CD1c-positive myeloid dendritic cell (primary cell): ENCODE results near the gene MRGPRD.

Experiments used
- DNase-seq: peaks from one replicate; pipeline ENCODE4 v3.0.0-alpha.2; 2016; ENCODE audit errors: extremely low spot score

The MRGPRD gene

DNA sequence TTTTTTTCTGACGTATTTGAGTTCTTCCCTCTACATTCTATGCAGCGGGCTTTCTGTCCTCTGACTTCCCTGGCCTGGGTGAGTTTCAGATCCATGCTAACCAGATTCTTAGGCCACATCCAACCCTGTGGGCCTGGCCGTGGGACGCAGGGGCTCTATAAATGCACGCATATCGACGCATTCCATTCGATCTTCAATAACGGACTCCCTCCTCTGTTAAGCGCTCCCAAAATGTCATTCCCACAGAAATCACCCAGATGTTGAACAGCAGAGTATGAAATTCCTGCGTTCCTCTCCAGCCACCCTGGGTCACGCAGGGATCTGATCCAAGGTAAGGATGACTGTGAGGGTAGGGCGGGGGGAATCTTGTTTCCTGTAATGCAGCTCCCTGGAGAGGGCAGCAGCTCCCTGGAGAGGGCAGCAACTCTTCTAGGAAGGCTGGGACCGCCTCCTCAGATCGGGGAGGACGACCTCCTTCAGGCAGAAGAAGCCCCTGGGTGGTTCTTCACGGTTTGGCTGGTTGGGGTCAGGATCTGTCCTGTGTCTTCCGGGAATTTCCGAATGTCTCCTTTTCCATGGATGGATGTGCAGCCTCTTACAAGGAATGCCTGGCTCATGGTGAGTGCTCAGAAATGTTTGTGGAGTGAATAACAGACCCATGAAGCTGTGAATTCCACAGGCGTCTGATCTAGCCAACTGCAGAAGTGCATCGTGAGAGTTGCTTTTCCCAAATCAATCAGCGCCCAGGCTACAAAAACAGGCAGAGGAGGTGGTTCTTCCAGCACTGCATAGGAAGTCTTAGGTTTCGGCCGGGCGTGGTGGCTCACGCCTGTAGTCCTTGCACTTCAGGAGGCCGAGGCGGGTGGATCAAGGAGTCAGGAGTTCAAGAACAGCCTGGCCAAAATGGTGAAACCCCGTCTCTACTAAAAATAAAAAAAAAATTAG, 12.2 kb downstream of the MRGPRD start:
- no peak for DNase-seq

- DNase-seq: no peak
Observed at GRCh38 chr11:68966894-68967780, 13.6 kb downstream of the MRGPRD start.

GRCh38 chr11:68965901-68966853, 14.6 kb downstream of the MRGPRD start:
- no peak for DNase-seq

DNA sequence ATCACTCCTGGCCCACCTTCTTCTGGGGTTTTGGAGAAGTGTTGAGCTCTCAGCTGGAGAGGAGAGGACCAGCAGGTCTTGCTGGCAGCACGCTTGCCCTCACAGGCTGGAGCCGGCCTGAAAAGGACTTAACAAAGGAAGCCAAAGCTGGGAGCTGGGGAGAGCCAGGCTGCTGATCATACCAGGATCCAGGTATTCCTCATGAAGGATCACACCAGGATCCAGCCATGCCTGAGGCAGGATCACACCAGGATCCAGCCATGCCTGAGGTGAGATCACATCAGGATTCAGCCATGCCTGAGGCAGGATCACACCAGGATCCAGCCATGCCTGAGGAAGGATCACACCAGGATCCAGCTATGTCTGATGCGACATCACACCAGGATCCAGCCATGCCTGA, 17.0 kb downstream of the MRGPRD start:
- DNase-seq: no peak

DNA sequence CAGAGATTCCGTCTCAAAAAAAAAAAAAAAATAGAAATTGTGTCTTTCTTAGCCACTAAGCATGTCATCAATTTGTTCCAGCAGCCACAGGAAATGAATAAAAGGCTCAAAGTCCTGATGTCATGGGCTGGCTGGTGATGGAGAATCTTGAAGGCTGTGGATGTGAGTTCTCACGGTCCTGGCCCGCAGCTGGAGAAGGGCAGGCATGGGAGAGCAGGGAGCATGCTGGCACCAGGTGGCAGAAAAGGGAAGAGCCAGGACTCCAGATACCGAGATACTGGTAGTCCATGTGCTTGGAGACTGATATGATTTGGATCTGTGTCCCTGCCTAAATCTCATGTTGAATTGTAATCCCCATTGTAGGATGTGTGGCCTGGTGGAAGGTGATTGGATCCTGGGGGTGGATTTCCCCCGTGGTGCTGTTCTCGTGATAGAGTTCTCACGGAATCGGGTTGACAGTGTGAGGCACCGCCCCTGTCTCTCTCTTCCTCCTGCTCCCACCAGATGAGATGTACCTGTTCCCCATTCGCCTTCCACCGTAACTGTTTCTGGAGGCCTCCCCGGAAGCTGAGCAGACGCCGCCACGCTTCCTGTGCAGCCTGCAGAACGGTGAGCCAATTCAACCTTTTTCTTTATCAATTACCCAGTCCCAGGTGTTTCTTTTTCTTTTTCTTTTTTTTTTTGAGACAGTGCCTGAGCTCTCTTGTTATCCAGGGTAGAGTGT, 18.1 kb downstream of the MRGPRD start:
- DNase-seq: peak; percentile 16

- no peak for DNase-seq
Observed at GRCh38 chr11:68961245-68961644, 19.5 kb downstream of the MRGPRD start.

- no peak for DNase-seq
Observed at GRCh38 chr11:68960294-68961071, 20.3 kb downstream of the MRGPRD start.

GRCh38 chr11:68959465-68960293, 21.1 kb downstream of the MRGPRD start:
- DNase-seq: no peak

- no peak for DNase-seq
Observed at GRCh38 chr11:68958211-68958610, 22.6 kb downstream of the MRGPRD start.

GRCh38 chr11:68956547-68957254, 24.1 kb downstream of the MRGPRD start:
- no peak for DNase-seq

GRCh38 chr11:68956142-68956541, 24.6 kb downstream of the MRGPRD start:
- peak; percentile 23 for DNase-seq

GRCh38 chr11:68955607-68955958, 25.2 kb downstream of the MRGPRD start:
- no peak for DNase-seq

DNA sequence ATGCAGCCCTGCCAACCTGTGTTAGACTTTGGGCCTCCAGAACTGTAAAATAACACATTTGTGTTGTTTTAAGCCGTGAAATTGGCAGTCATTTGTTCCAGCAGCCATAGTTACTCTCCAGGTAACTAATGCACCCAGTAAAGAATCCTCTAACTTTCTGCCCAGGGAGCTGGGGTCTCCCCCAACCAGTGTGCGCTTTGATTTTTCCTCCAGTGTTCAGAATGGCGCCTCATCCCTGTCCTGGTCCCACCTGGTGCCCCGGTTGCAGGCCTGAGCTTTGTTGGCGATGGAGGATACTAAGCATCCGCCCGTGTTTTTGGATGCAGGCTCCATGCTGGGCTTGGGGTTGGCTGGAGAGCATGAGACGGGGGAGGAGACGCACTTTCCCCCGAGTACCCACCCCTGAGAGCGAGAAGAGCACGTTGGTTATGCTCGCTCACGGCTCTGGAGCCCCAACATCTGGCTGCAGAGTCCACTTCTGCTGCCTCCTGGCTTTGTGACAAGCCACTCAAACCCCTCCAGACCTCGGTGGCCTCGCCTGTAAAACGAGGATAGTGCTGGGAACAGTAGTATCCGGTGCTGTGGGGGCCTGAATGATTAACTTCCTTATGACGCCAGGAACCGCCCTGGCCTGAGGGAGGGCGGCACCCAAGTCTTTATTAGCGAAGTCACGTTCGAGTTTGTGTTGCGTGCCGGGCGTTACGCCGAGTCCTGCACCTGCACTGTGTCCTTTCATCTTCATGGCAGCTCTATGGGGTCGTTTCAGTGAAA, 25.8 kb downstream of the MRGPRD start:
- peak; percentile 69 for DNase-seq

DNA sequence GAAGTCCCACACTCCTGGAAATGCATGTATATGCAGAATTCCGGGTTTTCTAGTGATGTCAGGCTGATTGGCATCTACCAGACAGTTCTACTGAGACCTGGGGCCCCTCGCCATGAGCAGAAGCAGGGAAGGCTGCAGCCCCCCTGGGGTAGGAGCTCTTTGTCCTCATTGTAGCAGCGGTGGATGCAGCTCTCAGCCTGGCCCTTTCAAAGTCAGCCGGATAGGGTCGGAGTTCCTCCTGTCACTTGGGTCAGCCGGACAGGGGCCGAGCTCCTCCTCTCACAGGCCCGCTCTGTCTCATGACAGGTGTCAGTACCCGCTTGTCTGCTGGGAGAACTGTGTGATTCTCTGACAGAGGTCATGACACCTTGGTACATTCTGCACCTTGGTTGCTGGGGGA, 30.0 kb downstream of the MRGPRD start:
- no peak for DNase-seq

DNA sequence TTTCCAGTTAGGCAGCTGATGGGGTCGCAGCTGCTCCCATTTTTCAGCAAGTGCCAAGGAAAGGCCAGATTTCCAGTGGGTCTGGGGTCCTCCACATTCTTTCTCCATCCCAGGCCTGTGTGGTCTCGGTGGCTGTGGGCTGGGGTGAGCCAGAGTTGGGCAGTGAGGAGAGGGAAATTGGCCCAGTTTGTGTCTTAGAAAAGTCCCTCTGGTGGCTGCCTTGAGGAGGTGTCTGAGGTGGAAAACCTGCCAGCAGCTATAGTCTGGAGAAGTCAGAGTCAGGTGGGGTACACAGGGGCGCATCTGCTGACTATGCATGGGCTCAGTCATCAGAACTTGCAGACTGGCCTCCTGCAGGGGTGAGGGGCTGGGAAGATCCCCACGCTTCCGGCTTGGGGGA, 30.5 kb downstream of the MRGPRD start:
- DNase-seq: no peak

DNA sequence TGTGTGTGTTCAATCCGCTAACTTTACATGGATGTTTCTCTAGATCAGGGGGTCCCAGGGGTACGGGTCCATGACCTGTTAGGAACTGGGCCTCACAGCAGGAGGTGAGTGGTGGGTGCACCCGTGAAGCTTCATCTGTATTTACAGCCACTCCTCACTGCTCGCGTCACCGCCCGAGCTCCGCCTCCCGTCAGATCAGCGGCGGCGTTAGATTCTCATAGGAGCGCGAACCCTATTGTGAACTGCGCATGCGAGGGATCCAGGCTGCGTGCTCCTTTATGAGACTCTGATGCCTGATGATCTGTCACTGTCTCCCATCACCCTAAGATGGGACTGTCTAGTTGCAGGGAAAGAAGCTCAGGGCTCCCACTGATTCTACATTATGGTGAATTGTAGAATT, 31.9 kb downstream of the MRGPRD start:
- DNase-seq: no peak

DNA sequence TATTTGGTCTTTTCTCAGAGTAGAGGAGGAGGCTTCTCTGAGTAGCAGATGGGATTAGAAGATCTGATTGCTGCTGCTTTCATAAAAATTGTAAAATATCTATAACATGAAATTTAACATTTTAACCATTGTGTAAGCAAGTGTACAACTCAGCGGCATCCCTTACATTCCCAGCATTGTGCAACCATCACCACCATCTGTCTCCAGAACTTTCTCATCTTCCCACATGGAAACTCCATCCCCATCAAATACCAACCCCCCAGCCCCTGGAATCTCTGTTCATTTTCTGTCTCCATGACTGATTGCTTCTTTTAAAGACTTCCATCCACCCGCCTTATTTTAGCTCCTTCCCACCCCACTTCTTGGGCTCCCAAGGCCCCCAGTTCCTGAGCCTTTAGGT, 32.3 kb downstream of the MRGPRD start:
- DNase-seq: no peak

DNA sequence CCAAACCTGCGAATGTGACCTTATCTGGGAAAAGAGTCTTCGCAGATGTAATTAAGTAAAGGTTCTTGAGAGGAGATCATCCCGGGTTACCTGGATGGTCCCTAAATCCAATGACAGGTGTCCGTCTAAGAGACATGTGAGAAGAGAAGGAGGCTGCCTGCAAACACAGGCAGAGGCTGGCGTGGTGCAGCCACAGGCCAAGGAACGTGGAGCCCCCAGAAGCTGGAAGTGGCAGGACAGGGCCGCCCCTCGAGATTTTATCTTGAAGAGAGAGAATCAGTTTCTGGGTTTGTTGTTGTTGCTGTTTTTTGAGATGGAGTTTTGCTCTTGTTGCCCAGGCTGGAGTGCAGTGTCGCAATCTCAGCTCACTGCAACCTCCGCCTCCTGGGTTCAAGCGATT, 33.6 kb downstream of the MRGPRD start:
- no peak for DNase-seq
